Measurements from ENCODE around the gene NRXN3. TPM values are rescaled to one million over a fixed set of nuclear protein-coding genes. Genes with fewer than 3 reads are reported as not detected.

NRXN3 gene
- total and polyA plus RNA-seq, 4 donors: 0.07 to 1.2 (median 0.23) TPM

DNA sequence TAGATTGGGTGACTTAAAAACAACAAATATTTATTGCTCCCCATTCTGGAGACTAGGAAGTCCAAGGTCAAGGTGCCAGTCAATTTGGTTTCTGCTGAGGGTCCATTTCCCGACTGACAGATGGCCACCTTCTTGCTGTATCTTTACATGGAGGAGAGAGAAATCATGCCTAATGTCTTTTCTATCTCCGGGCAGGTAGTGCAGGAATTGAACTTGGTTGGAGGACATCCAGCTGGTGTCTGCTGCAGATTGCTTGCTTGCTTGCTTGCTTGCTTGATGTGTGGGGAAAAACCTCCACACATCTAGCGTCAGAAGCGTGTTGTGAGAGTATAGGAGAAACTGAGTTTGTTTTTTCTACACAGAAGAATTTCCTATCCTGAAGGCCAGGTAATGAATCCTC, 1479.7 kb downstream of the NRXN3 start:
- Histone ChIP-seq H3K9ac (ENCODE audit: low read depth in 1 of 2, low read length in 2 of 2) (no peak overlapping the region), H3K4me1 (ENCODE audit: control insufficient read depth in 4 of 4, insufficient read depth in 4 of 4, low read length in 3 of 4) (no peaks in the 10 kb centered on the region), H3K27me3 (ENCODE audit: control insufficient read depth in 4 of 4, insufficient read depth in 4 of 4, low read length in 3 of 4) (peaks cover 0 to 2% (median 0%) of the 10 kb centered on the region in 4 donors), H3K36me3 (ENCODE audit: control insufficient read depth in 4 of 4, insufficient read depth in 3 of 4, low read depth in 1 of 4, low read length in 3 of 4) (no peaks in the 10 kb centered on the region), H3K4me3 (ENCODE audit: low read depth in 1 of 3, low read length in 3 of 3) (no peak overlapping the region), H3K9me3 (ENCODE audit: control insufficient read depth in 4 of 4, low read length in 3 of 4) (peaks cover 0 to 3% (median 0%) of the 10 kb centered on the region in 4 donors), H3K27ac (ENCODE audit: low read depth in 1 of 2, low read length in 2 of 2) (no peak overlapping the region)
- 84% methylated on average over 4 of the region's 4 CpGs for WGBS
- DNase-seq (ENCODE audit: low spot score): no peak
- TF ChIP-seq HNF4G (IDR thresholded peaks at IDR 0.05) (no peak), TAF1 (conservative IDR thresholded peaks at IDR 0.05) (no peak), FOXA2 (IDR thresholded peaks at IDR 0.05) (no peak), FOXA1 (IDR thresholded peaks at IDR 0.05) (no peak)
- TF ChIP-seq, protein P1, sequence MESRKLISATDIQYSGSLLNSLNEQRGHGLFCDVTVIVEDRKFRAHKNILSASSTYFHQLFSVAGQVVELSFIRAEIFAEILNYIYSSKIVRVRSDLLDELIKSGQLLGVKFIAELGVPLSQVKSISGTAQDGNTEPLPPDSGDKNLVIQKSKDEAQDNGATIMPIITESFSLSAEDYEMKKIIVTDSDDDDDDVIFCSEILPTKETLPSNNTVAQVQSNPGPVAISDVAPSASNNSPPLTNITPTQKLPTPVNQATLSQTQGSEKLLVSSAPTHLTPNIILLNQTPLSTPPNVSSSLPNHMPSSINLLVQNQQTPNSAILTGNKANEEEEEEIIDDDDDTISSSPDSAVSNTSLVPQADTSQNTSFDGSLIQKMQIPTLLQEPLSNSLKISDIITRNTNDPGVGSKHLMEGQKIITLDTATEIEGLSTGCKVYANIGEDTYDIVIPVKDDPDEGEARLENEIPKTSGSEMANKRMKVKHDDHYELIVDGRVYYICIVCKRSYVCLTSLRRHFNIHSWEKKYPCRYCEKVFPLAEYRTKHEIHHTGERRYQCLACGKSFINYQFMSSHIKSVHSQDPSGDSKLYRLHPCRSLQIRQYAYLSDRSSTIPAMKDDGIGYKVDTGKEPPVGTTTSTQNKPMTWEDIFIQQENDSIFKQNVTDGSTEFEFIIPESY (IDR thresholded peaks at IDR 0.05): no peak
- TF ChIP-seq, protein P2, sequence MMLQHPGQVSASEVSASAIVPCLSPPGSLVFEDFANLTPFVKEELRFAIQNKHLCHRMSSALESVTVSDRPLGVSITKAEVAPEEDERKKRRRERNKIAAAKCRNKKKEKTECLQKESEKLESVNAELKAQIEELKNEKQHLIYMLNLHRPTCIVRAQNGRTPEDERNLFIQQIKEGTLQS (IDR thresholded peaks at IDR 0.05): no peak

DNA sequence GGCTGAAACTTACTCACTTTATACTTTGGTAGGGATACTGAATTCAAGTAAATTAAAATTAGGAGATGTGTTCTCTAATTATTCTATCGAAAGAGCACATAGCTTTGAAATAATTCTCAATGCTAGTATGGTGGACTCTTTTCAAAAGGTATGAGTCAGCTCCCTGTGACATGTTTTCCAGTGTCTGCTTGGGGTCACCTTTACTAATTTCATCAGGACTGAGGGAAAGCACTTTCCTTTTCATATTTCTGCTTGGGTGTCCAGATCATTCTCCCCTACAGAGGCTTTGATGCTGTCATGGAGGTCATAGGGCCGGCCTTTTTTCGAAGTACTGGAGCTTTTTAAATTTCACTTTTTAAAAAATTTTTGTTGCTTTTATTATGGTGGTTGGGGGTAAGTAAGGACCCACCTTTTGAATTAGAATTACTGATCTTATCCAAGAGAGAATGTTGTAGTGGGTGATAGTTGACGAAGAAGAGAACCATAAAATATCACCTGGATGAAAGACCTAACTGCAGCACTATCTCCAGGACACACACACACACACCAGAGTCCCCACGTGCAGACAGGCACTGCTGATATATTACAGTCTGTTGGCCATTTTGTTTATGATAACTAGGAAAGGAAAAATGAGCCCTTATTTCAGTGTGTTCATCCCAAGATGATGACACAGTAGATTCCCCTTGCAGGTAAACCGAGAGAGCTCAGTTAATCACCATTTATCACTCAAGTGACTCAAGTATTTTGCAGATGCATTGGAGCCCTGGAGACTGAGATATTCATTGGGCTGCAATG, 1482.5 kb downstream of the NRXN3 start:
- peaks cover 0 to 3% (median 0%) of the 10 kb centered on the region in 4 donors for H3K9me3 ChIP-seq (ENCODE audit: control insufficient read depth in 4 of 4, low read length in 3 of 4)
- no peaks in the 10 kb centered on the region for H3K36me3 ChIP-seq (ENCODE audit: control insufficient read depth in 4 of 4, insufficient read depth in 3 of 4, low read depth in 1 of 4, low read length in 3 of 4)
- peaks cover 0 to 2% (median 0%) of the 10 kb centered on the region in 4 donors for H3K27me3 ChIP-seq (ENCODE audit: control insufficient read depth in 4 of 4, insufficient read depth in 4 of 4, low read length in 3 of 4)
- TF ChIP-seq, protein P3, sequence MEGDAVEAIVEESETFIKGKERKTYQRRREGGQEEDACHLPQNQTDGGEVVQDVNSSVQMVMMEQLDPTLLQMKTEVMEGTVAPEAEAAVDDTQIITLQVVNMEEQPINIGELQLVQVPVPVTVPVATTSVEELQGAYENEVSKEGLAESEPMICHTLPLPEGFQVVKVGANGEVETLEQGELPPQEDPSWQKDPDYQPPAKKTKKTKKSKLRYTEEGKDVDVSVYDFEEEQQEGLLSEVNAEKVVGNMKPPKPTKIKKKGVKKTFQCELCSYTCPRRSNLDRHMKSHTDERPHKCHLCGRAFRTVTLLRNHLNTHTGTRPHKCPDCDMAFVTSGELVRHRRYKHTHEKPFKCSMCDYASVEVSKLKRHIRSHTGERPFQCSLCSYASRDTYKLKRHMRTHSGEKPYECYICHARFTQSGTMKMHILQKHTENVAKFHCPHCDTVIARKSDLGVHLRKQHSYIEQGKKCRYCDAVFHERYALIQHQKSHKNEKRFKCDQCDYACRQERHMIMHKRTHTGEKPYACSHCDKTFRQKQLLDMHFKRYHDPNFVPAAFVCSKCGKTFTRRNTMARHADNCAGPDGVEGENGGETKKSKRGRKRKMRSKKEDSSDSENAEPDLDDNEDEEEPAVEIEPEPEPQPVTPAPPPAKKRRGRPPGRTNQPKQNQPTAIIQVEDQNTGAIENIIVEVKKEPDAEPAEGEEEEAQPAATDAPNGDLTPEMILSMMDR (IDR thresholded peaks at IDR 0.05; ENCODE audit: low read depth, low read length, missing input control): no peak
- TF ChIP-seq FOXA1 (IDR thresholded peaks at IDR 0.05): no peak
- TF ChIP-seq FOXA2 (IDR thresholded peaks at IDR 0.05): no peak
- TF ChIP-seq, protein P4, sequence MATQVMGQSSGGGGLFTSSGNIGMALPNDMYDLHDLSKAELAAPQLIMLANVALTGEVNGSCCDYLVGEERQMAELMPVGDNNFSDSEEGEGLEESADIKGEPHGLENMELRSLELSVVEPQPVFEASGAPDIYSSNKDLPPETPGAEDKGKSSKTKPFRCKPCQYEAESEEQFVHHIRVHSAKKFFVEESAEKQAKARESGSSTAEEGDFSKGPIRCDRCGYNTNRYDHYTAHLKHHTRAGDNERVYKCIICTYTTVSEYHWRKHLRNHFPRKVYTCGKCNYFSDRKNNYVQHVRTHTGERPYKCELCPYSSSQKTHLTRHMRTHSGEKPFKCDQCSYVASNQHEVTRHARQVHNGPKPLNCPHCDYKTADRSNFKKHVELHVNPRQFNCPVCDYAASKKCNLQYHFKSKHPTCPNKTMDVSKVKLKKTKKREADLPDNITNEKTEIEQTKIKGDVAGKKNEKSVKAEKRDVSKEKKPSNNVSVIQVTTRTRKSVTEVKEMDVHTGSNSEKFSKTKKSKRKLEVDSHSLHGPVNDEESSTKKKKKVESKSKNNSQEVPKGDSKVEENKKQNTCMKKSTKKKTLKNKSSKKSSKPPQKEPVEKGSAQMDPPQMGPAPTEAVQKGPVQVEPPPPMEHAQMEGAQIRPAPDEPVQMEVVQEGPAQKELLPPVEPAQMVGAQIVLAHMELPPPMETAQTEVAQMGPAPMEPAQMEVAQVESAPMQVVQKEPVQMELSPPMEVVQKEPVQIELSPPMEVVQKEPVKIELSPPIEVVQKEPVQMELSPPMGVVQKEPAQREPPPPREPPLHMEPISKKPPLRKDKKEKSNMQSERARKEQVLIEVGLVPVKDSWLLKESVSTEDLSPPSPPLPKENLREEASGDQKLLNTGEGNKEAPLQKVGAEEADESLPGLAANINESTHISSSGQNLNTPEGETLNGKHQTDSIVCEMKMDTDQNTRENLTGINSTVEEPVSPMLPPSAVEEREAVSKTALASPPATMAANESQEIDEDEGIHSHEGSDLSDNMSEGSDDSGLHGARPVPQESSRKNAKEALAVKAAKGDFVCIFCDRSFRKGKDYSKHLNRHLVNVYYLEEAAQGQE (IDR thresholded peaks at IDR 0.05): no peak
- TF ChIP-seq HNF4G (IDR thresholded peaks at IDR 0.05): no peak
- no peak for TF ChIP-seq EGR1 (IDR thresholded peaks at IDR 0.05; ENCODE audit: low read depth in 2 of 2)
- no peak for TF ChIP-seq NR2F2 (IDR thresholded peaks at IDR 0.05)
- no peak for TF ChIP-seq GABPA (IDR thresholded peaks at IDR 0.05 in 1 of 2, conservative IDR thresholded peaks at IDR 0.05 in 1 of 2)
- TF ChIP-seq, protein P1 (IDR thresholded peaks at IDR 0.05): no peak
- TF ChIP-seq, protein P5, sequence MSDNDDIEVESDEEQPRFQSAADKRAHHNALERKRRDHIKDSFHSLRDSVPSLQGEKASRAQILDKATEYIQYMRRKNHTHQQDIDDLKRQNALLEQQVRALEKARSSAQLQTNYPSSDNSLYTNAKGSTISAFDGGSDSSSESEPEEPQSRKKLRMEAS (IDR thresholded peaks at IDR 0.05): no peak
- TF ChIP-seq YY1 (IDR thresholded peaks at IDR 0.05): no peak
- no peak for TF ChIP-seq RXRA (IDR thresholded peaks at IDR 0.05)
- TF ChIP-seq TAF1 (conservative IDR thresholded peaks at IDR 0.05): no peak
- TF ChIP-seq, protein P2 (IDR thresholded peaks at IDR 0.05): no peak
- TF ChIP-seq RAD21 (IDR thresholded peaks at IDR 0.05): no peak
- no peak for TF ChIP-seq SP1 (IDR thresholded peaks at IDR 0.05)
- no peak overlapping the region for H3K9ac ChIP-seq (ENCODE audit: low read depth in 1 of 2, low read length in 2 of 2)
- DNase-seq (ENCODE audit: low spot score): no peak
- H3K4me3 ChIP-seq (ENCODE audit: low read depth in 1 of 3, low read length in 3 of 3): no peak overlapping the region
- H3K27ac ChIP-seq (ENCODE audit: low read depth in 1 of 2, low read length in 2 of 2): no peak overlapping the region
- 77% methylated on average over 6 of the region's 6 CpGs for WGBS
- no peaks in the 10 kb centered on the region for H3K4me1 ChIP-seq (ENCODE audit: control insufficient read depth in 4 of 4, insufficient read depth in 4 of 4, low read length in 3 of 4)
